ENCODE measurements around the gene SH3PXD2A. TPM values are rescaled to one million over a fixed set of nuclear protein-coding genes. Genes with fewer than 3 reads are reported as not detected.

Gene SH3PXD2A
- total and polyA plus RNA-seq, 2 donors (not counting 1 experiment from before 2014, with no cell fraction given), result 3.2 to 33.5 TPM

GRCh38 chr10:103622935-103623574, 232.3 kb downstream of the SH3PXD2A start:
- Mint-ChIP-seq H3K4me1 (no peaks in the 10 kb centered on the region), H3K9me3 (ENCODE audit: insufficient read depth) (no peaks in the 10 kb centered on the region), H3K27me3 (no peaks in the 10 kb centered on the region), H3K27ac (no peak overlapping the region), H3K4me3 (no peak overlapping the region)
- H3K4me3 ChIP-seq (ENCODE audit: control extremely low read depth in 1 of 5, extremely low read depth in 1 of 5, insufficient read depth in 1 of 5, low read depth in 2 of 5, low read length in 4 of 5), result no peak overlapping the region
- no peak overlapping the region for H3K27ac ChIP-seq (ENCODE audit: low read length in 2 of 2)
- H3K9me3 ChIP-seq (ENCODE audit: control extremely low read depth in 1 of 3, control insufficient read depth in 2 of 3, insufficient read depth in 1 of 3, low read length in 2 of 3), result no peaks in the 10 kb centered on the region
- no peaks in the 10 kb centered on the region for H3K4me1 ChIP-seq (ENCODE audit: control insufficient read depth in 2 of 2, insufficient read depth in 2 of 2, low read length in 2 of 2)
- WGBS (ENCODE audit: insufficient coverage), result 92% methylated on average over 10 of the region's 11 CpGs
- no peaks in the 10 kb centered on the region for H4K20me1 ChIP-seq (ENCODE audit: control insufficient read depth, insufficient read depth, low read length, poor library complexity, severe bottlenecking)
- DNase-seq (no peak), ATAC-seq (ENCODE audit: low read depth) (no peak)
- intact Hi-C loops (cut with micrococcal nuclease), result no loop called here
- no peak overlapping the region for H3K9ac ChIP-seq (ENCODE audit: low read length)
- no peak for TF ChIP-seq CTCF (IDR thresholded peaks at IDR 0.05)
- no peak for TF ChIP-seq EZH2 (IDR thresholded peaks at IDR 0.05; ENCODE audit: borderline replicate concordance, insufficient read depth, low read depth, low read length, poor library complexity, severe bottlenecking)
- ChIA-PET CTCF (no interaction called here), POLR2A (no interaction called here)
- no peaks in the 10 kb centered on the region for H3K27me3 ChIP-seq (replicated peaks in 1 of 4; ENCODE audit: control extremely low read depth in 1 of 4, control insufficient read depth in 3 of 4, insufficient read depth in 4 of 4, low read length in 3 of 4)
- H3K36me3 ChIP-seq (replicated peaks in 1 of 2; ENCODE audit: control extremely low read depth in 1 of 2, control insufficient read depth in 1 of 2, extremely low read depth in 1 of 2, insufficient read depth in 2 of 2, low read length in 1 of 2), result peaks cover 0 to 10% of the 10 kb centered on the region in 2 experiments
- no peaks in the 10 kb centered on the region for H3K79me2 ChIP-seq (ENCODE audit: control insufficient read depth, insufficient read depth, low read length)
- no peak overlapping the region for H3K4me2 ChIP-seq (replicated peaks; ENCODE audit: low read depth, low read length, poor library complexity, severe bottlenecking)
- no peak overlapping the region for H2AFZ ChIP-seq (ENCODE audit: insufficient read depth, low read depth, low read length, poor library complexity, severe bottlenecking)

- H3K9ac ChIP-seq (ENCODE audit: low read length), result no peak overlapping the region
- CTCF ChIA-PET, result no interaction called here
- Mint-ChIP-seq H3K27me3 (no peaks in the 10 kb centered on the region), H3K9me3 (ENCODE audit: insufficient read depth) (no peaks in the 10 kb centered on the region), H3K4me3 (no peak overlapping the region), H3K27ac (no peak overlapping the region), H3K4me1 (no peaks in the 10 kb centered on the region)
- no peak overlapping the region for H3K27ac ChIP-seq (ENCODE audit: low read length in 2 of 2)
- no peaks in the 10 kb centered on the region for H4K20me1 ChIP-seq (ENCODE audit: control insufficient read depth, insufficient read depth, low read length, poor library complexity, severe bottlenecking)
- H3K27me3 ChIP-seq (replicated peaks in 1 of 4; ENCODE audit: control extremely low read depth in 1 of 4, control insufficient read depth in 3 of 4, insufficient read depth in 4 of 4, low read length in 3 of 4), result no peaks in the 10 kb centered on the region
- peaks cover 0 to 7% of the 10 kb centered on the region in 2 experiments for H3K36me3 ChIP-seq (replicated peaks in 1 of 2; ENCODE audit: control extremely low read depth in 1 of 2, control insufficient read depth in 1 of 2, extremely low read depth in 1 of 2, insufficient read depth in 2 of 2, low read length in 1 of 2)
- no peaks in the 10 kb centered on the region for H3K79me2 ChIP-seq (ENCODE audit: control insufficient read depth, insufficient read depth, low read length)
- over 99% methylated on average over 15 of the region's 18 CpGs for WGBS (ENCODE audit: insufficient coverage)
- H3K4me3 ChIP-seq (ENCODE audit: control extremely low read depth in 1 of 5, extremely low read depth in 1 of 5, insufficient read depth in 1 of 5, low read depth in 2 of 5, low read length in 4 of 5), result no peak overlapping the region
- no peak overlapping the region for H3K4me2 ChIP-seq (replicated peaks; ENCODE audit: low read depth, low read length, poor library complexity, severe bottlenecking)
- H3K9me3 ChIP-seq (ENCODE audit: control extremely low read depth in 1 of 3, control insufficient read depth in 2 of 3, insufficient read depth in 1 of 3, low read length in 2 of 3), result no peaks in the 10 kb centered on the region
- no peak overlapping the region for H2AFZ ChIP-seq (ENCODE audit: insufficient read depth, low read depth, low read length, poor library complexity, severe bottlenecking)
- DNase-seq (no peak), ATAC-seq (ENCODE audit: low read depth) (no peak)
- intact Hi-C loops (cut with micrococcal nuclease), result no loop called here
- no peaks in the 10 kb centered on the region for H3K4me1 ChIP-seq (ENCODE audit: control insufficient read depth in 2 of 2, insufficient read depth in 2 of 2, low read length in 2 of 2)
- POLR2A ChIA-PET, result no interaction called here
- TF ChIP-seq EZH2 (IDR thresholded peaks at IDR 0.05; ENCODE audit: borderline replicate concordance, insufficient read depth, low read depth, low read length, poor library complexity, severe bottlenecking), result no peak
- TF ChIP-seq CTCF (IDR thresholded peaks at IDR 0.05), result no peak
Measured at GRCh38 chr10:103622286-103622685, 233.1 kb downstream of the SH3PXD2A start.
